ENCODE data around the gene HIP1. TPM values are rescaled to one million over a fixed set of nuclear protein-coding genes. Genes with fewer than 3 reads are reported as not detected.

The HIP1 gene
- total RNA-seq, 1 donor from 2014 or later, result 49.3 TPM

DNA sequence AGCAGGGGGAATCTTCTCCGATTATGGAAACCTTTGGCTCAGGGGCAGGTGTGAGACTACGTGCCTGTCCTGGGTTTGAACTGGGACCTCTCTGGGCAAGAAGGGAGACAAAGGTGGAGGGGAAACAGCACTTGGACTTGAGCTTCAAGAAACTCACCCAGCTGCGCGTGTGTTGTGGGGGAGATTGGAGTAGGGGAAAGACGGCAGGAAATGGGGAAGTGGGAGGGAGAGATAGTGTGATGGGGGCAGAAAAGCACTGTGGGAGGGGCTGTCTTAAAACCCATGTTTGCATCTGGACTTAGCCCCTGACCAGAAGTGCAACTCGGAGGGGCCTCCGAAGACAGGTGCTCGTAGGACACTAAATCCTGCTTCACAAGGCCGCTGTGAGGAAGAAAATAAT is 107.0 kb downstream of the HIP1 start:
- H3K9me3 Mint-ChIP-seq (ENCODE audit: unreplicated experiment), result no peaks in the 10 kb centered on the region
- DNase-seq (ENCODE audit: low spot score), result no peak
- TF ChIP-seq, protein P1, sequence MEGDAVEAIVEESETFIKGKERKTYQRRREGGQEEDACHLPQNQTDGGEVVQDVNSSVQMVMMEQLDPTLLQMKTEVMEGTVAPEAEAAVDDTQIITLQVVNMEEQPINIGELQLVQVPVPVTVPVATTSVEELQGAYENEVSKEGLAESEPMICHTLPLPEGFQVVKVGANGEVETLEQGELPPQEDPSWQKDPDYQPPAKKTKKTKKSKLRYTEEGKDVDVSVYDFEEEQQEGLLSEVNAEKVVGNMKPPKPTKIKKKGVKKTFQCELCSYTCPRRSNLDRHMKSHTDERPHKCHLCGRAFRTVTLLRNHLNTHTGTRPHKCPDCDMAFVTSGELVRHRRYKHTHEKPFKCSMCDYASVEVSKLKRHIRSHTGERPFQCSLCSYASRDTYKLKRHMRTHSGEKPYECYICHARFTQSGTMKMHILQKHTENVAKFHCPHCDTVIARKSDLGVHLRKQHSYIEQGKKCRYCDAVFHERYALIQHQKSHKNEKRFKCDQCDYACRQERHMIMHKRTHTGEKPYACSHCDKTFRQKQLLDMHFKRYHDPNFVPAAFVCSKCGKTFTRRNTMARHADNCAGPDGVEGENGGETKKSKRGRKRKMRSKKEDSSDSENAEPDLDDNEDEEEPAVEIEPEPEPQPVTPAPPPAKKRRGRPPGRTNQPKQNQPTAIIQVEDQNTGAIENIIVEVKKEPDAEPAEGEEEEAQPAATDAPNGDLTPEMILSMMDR (IDR thresholded peaks at IDR 0.05; ENCODE audit: unreplicated experiment), result no peak
- H3K36me3 Mint-ChIP-seq (ENCODE audit: low read depth, unreplicated experiment), result peaks cover 29% of the 10 kb centered on the region
- no peak overlapping the region for H3K4me3 Mint-ChIP-seq (ENCODE audit: unreplicated experiment)
- peaks cover 7% of the 10 kb centered on the region for H3K4me1 Mint-ChIP-seq (ENCODE audit: unreplicated experiment)
- peaks cover 3% of the 10 kb centered on the region for H3K27me3 Mint-ChIP-seq (ENCODE audit: unreplicated experiment)
- H3K27ac Mint-ChIP-seq (ENCODE audit: unreplicated experiment), result no peak overlapping the region

DNA sequence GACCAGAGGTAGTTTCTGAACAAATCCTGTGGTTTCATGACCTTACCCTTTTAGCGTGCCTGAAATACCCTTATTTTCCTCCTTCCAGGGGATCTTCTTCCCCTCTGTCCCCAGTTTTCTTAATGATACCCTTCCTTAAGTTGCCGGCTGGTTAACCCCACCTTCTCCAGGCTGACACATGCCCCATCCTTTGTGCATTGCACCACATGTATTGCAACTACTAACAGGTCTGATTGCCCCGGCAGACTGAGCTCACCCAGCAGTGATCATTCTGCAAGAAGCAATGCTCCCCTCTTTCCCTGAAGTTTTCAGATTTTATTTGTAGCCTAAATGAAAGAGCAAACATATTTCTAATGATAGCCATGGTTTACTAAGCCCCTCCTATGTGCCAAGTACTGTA is 108.2 kb downstream of the HIP1 start:
- TF ChIP-seq, protein P1 (IDR thresholded peaks at IDR 0.05; ENCODE audit: unreplicated experiment), result no peak
- peaks cover 7% of the 10 kb centered on the region for H3K4me1 Mint-ChIP-seq (ENCODE audit: unreplicated experiment)
- DNase-seq (ENCODE audit: low spot score), result no peak
- H3K9me3 Mint-ChIP-seq (ENCODE audit: unreplicated experiment), result no peaks in the 10 kb centered on the region
- H3K36me3 Mint-ChIP-seq (ENCODE audit: low read depth, unreplicated experiment), result peaks cover 39% of the 10 kb centered on the region
- peak overlapping the region; percentile 13 for H3K4me3 Mint-ChIP-seq (ENCODE audit: unreplicated experiment)
- peaks cover 3% of the 10 kb centered on the region for H3K27me3 Mint-ChIP-seq (ENCODE audit: unreplicated experiment)
- H3K27ac Mint-ChIP-seq (ENCODE audit: unreplicated experiment), result no peak overlapping the region

DNA sequence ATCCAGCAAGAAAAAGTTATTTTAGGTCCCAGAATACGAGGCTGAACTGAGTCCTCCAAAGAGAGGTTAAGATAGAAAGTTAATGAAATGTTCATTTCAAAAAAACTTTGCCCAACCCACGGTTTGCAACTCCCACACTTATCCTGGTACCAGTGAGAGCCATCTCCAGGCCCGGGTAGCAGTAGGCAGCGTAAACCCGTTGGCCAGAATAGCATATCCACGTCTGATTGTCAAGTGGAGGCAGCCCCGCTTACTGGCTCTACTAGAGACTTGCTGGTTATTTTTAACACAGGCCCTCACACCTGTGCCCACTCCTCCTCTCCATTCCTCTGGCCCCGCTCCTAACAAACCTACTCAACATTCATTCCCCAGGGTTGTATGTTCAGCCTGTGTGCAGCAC is 109.7 kb downstream of the HIP1 start:
- H3K4me3 Mint-ChIP-seq (ENCODE audit: unreplicated experiment), result no peak overlapping the region
- peaks cover 5% of the 10 kb centered on the region for H3K27me3 Mint-ChIP-seq (ENCODE audit: unreplicated experiment)
- no peaks in the 10 kb centered on the region for H3K9me3 Mint-ChIP-seq (ENCODE audit: unreplicated experiment)
- DNase-seq (ENCODE audit: low spot score), result no peak
- TF ChIP-seq, protein P1 (IDR thresholded peaks at IDR 0.05; ENCODE audit: unreplicated experiment), result no peak
- peaks cover 39% of the 10 kb centered on the region for H3K36me3 Mint-ChIP-seq (ENCODE audit: low read depth, unreplicated experiment)
- no peak overlapping the region for H3K27ac Mint-ChIP-seq (ENCODE audit: unreplicated experiment)
- peaks cover 13% of the 10 kb centered on the region for H3K4me1 Mint-ChIP-seq (ENCODE audit: unreplicated experiment)

DNA sequence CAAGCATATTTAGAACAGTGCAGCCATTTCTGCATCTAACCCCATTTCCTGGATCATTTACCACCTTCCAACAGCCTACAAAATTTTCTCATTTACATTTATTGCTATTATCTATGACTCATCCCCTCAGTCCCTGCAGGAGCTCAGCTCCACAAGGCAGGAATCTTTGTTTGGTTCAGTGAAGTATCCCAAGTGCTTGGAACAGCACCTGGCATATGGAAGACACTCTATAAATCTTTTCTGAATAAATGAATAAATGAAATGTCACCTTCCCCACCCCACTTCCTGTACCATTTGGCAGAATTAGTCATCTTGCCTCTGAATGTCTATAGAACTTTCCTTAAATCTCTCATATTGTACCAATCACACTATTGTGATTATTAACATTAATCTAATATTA is 110.7 kb downstream of the HIP1 start:
- H3K36me3 Mint-ChIP-seq (ENCODE audit: low read depth, unreplicated experiment), result peaks cover 38% of the 10 kb centered on the region
- H3K27ac Mint-ChIP-seq (ENCODE audit: unreplicated experiment), result no peak overlapping the region
- TF ChIP-seq, protein P1 (IDR thresholded peaks at IDR 0.05; ENCODE audit: unreplicated experiment), result no peak
- peaks cover 8% of the 10 kb centered on the region for H3K27me3 Mint-ChIP-seq (ENCODE audit: unreplicated experiment)
- no peak overlapping the region for H3K4me3 Mint-ChIP-seq (ENCODE audit: unreplicated experiment)
- DNase-seq (ENCODE audit: low spot score), result no peak
- H3K9me3 Mint-ChIP-seq (ENCODE audit: unreplicated experiment), result no peaks in the 10 kb centered on the region
- H3K4me1 Mint-ChIP-seq (ENCODE audit: unreplicated experiment), result peaks cover 22% of the 10 kb centered on the region

DNA sequence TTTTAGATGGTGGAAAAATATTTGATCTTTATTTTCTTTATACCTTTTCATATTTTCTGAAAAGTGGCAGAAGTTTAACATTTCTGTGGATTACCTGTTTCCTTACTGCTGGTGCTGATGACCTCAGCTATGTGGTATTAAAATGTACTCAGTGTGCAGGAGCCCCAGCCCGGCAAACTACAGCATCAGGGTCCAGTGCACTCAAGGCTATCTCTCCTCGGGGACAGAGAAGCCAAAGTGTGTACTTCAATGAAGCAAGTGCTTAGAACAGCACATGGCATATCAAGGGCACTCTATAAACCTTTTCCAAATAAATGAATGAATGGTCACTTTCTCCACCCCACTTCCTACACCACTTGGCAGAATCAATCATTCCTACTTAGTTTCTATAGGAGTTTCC is 111.8 kb downstream of the HIP1 start:
- no peak overlapping the region for H3K4me3 Mint-ChIP-seq (ENCODE audit: unreplicated experiment)
- no peak overlapping the region for H3K27ac Mint-ChIP-seq (ENCODE audit: unreplicated experiment)
- TF ChIP-seq, protein P1 (IDR thresholded peaks at IDR 0.05; ENCODE audit: unreplicated experiment), result no peak
- no peaks in the 10 kb centered on the region for H3K9me3 Mint-ChIP-seq (ENCODE audit: unreplicated experiment)
- no peak for DNase-seq (ENCODE audit: low spot score)
- H3K36me3 Mint-ChIP-seq (ENCODE audit: low read depth, unreplicated experiment), result peaks cover 43% of the 10 kb centered on the region
- peaks cover 20% of the 10 kb centered on the region for H3K4me1 Mint-ChIP-seq (ENCODE audit: unreplicated experiment)
- peaks cover 8% of the 10 kb centered on the region for H3K27me3 Mint-ChIP-seq (ENCODE audit: unreplicated experiment)
